Keratinocyte (primary cell): ENCODE data around the gene SPDYC.

ENCODE experiments used
- EZH2 ChIP-seq: IDR thresholded peaks from one replicate; pipeline ENCODE4 v1.6.1; 2012; ENCODE audit warnings: inconsistent platforms, mild to moderate bottlenecking, low read length, moderate library complexity
- TF ChIP-seq, protein P1 (sequence below), 3 experiments: IDR thresholded peaks in 1 of 3; conservative IDR thresholded peaks in 1 of 3; optimal IDR thresholded peaks in 1 of 3; 2 replicates in 2 of 3; 3 replicates in 1 of 3; pipeline versions ENCODE3 to v1.5.1; 2011; ENCODE audit warnings: low read length in 3 of 3, mild to moderate bottlenecking in 3 of 3, moderate library complexity in 2 of 3, control low read depth in 1 of 3, inconsistent platforms in 1 of 3; ENCODE audit not compliant: insufficient read depth in 2 of 3; ENCODE audit errors: extremely low read depth in 1 of 3

DNA sequence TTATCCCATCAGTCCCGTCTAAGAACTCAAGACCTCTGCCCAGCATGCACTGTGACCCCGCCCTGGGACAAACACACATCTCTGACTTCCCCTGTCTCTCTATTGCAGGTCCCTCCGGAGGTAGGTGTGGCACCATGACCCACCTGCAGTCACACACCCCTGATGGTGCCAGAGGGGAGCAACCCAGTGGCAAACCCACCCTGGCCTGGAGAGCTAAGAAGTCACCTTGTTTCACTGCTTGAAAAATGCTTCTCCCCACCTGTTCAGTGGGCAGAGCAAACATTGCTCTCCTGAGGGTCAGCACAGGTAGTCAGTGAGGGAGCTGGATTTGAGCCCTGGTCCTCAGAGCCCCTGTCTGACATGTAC is 35.6 kb downstream of the SPDYC start:
- TF ChIP-seq, protein P1, sequence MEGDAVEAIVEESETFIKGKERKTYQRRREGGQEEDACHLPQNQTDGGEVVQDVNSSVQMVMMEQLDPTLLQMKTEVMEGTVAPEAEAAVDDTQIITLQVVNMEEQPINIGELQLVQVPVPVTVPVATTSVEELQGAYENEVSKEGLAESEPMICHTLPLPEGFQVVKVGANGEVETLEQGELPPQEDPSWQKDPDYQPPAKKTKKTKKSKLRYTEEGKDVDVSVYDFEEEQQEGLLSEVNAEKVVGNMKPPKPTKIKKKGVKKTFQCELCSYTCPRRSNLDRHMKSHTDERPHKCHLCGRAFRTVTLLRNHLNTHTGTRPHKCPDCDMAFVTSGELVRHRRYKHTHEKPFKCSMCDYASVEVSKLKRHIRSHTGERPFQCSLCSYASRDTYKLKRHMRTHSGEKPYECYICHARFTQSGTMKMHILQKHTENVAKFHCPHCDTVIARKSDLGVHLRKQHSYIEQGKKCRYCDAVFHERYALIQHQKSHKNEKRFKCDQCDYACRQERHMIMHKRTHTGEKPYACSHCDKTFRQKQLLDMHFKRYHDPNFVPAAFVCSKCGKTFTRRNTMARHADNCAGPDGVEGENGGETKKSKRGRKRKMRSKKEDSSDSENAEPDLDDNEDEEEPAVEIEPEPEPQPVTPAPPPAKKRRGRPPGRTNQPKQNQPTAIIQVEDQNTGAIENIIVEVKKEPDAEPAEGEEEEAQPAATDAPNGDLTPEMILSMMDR (optimal IDR thresholded peaks at IDR 0.05 in 1 of 3, IDR thresholded peaks at IDR 0.05 in 1 of 3, conservative IDR thresholded peaks at IDR 0.05 in 1 of 3; ENCODE audit: extremely low read depth in 1 of 3, insufficient read depth in 2 of 3, low read length in 3 of 3), result no peak
- TF ChIP-seq EZH2, result no peak
